ENCODE data around the gene OST4.

Gene OST4

DNA sequence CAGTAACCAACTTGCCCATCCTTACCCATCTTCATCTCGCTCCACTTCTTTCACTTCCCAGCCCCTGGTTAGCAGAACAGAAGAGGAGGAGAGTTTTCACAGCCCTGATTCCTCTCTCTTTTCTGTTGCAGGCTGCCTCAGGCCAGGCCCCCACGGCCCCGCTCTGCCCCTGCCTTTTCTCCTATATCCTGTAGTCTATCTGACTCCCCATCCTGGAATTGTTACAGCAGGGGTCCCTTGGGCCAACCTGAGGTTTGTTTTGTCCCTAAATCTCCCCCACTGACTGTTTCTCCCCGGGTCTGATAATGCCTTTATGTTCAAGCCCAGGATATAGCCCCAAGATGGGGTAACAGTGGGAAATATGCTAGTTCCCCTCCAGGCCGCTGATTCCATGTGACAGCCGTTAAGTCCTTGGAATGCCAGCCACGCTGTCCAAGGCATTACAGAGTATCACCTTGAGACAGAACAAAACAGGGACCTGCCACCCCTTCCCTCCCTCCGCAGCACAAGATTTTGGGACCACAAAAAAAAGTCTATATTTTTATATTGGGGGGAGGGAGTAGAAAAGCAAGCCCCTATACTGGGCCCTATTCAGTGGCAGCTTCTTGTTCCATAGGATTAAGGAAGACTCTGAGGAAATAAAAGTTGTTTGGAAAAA, 1.4 kb downstream of the OST4 start:
- Histone ChIP-seq H3K9me3 (replicated peaks; ENCODE audit: insufficient read depth, low read length) (no peaks in the 10 kb centered on the region), H4K20me1 (ENCODE audit: insufficient read depth, low read length) (no peaks in the 10 kb centered on the region), H3K4me3 (ENCODE audit: low read length) (peak overlapping the region; percentile 100), H3K9ac (ENCODE audit: low read length) (peak overlapping the region; percentile 88), H2AFZ (ENCODE audit: low read length) (no peak overlapping the region), H3K27ac (ENCODE audit: low read length) (no peak overlapping the region), H3K9me2 (replicated peaks; ENCODE audit: insufficient read depth, low read length) (no peaks in the 10 kb centered on the region), H3K4me1 (ENCODE audit: low read length) (peaks cover 29% of the 10 kb centered on the region), H3K27me3 (replicated peaks; ENCODE audit: insufficient read depth, low read length) (no peaks in the 10 kb centered on the region), H3K36me3 (replicated peaks; ENCODE audit: insufficient read depth, low read length) (no peaks in the 10 kb centered on the region), H3F3A (ENCODE audit: insufficient read depth, low read length) (peaks cover 12% of the 10 kb centered on the region), H3K4me2 (ENCODE audit: low read depth, low read length) (peak overlapping the region; percentile 90), H3K79me2 (ENCODE audit: low read length) (peaks cover 33% of the 10 kb centered on the region)
- DNase-seq: no peak
- TF ChIP-seq, protein P1, sequence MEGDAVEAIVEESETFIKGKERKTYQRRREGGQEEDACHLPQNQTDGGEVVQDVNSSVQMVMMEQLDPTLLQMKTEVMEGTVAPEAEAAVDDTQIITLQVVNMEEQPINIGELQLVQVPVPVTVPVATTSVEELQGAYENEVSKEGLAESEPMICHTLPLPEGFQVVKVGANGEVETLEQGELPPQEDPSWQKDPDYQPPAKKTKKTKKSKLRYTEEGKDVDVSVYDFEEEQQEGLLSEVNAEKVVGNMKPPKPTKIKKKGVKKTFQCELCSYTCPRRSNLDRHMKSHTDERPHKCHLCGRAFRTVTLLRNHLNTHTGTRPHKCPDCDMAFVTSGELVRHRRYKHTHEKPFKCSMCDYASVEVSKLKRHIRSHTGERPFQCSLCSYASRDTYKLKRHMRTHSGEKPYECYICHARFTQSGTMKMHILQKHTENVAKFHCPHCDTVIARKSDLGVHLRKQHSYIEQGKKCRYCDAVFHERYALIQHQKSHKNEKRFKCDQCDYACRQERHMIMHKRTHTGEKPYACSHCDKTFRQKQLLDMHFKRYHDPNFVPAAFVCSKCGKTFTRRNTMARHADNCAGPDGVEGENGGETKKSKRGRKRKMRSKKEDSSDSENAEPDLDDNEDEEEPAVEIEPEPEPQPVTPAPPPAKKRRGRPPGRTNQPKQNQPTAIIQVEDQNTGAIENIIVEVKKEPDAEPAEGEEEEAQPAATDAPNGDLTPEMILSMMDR (IDR thresholded peaks at IDR 0.05; ENCODE audit: low read length): no peak
- TF ChIP-seq EZH2 (optimal IDR thresholded peaks at IDR 0.05; ENCODE audit: low read depth, low read length) (no peak), EZH2phosphoT487 (IDR thresholded peaks at IDR 0.05; ENCODE audit: low read length) (no peak)

DNA sequence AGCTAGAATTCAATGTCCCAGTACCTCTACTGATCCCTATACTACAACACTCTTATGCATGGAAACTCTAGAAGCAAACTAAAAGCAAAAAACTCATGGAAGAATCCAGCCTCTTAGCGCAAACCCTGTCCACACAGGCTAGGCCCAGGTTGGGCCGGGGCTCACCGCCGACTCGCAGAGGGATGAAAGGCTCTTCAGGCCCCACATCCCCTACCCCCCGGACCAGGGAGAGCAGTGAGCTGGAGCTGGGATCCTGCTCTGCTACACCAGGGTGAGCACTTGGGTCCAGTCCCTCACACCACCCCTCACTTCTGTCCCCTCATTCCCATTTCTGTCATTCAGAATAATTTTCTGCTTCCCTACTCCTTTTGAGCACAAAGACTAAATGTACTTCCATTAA, 2.0 kb downstream of the OST4 start:
- Histone ChIP-seq H3F3A (ENCODE audit: insufficient read depth, low read length) (peaks cover 9% of the 10 kb centered on the region; the same call in 1 of the 2 replicates), H3K27ac (ENCODE audit: low read length) (no peak overlapping the region), H3K36me3 (replicated peaks; ENCODE audit: insufficient read depth, low read length) (no peaks in the 10 kb centered on the region), H3K9me2 (replicated peaks; ENCODE audit: insufficient read depth, low read length) (no peaks in the 10 kb centered on the region), H3K27me3 (replicated peaks; ENCODE audit: insufficient read depth, low read length) (no peaks in the 10 kb centered on the region), H3K4me3 (ENCODE audit: low read length) (no peak overlapping the region), H3K4me1 (ENCODE audit: low read length) (peaks cover 22% of the 10 kb centered on the region), H4K20me1 (ENCODE audit: insufficient read depth, low read length) (no peaks in the 10 kb centered on the region), H3K4me2 (ENCODE audit: low read depth, low read length) (no peak overlapping the region), H2AFZ (ENCODE audit: low read length) (no peak overlapping the region), H3K79me2 (ENCODE audit: low read length) (peaks cover 33% of the 10 kb centered on the region), H3K9me3 (replicated peaks; ENCODE audit: insufficient read depth, low read length) (no peaks in the 10 kb centered on the region), H3K9ac (ENCODE audit: low read length) (no peak overlapping the region)
- TF ChIP-seq, protein P1 (IDR thresholded peaks at IDR 0.05; ENCODE audit: low read length): no peak
- TF ChIP-seq EZH2phosphoT487 (IDR thresholded peaks at IDR 0.05; ENCODE audit: low read length): no peak
- TF ChIP-seq EZH2 (optimal IDR thresholded peaks at IDR 0.05; ENCODE audit: low read depth, low read length): no peak
- DNase-seq: no peak

- H3K4me1 ChIP-seq (ENCODE audit: low read length): peaks cover 14% of the 10 kb centered on the region
Measured at GRCh38 chr2:27067385-27067784, 4.1 kb downstream of the OST4 start.

More at GRCh38 chr2:27067385-27067784, 4.1 kb downstream of the OST4 start:
- peaks cover 9% of the 10 kb centered on the region; the same call in 1 of the 2 replicates for H3F3A ChIP-seq (ENCODE audit: insufficient read depth, low read length)
- H3K79me2 ChIP-seq (ENCODE audit: low read length): peaks cover 33% of the 10 kb centered on the region
- no peaks in the 10 kb centered on the region for H4K20me1 ChIP-seq (ENCODE audit: insufficient read depth, low read length)
- TF ChIP-seq EZH2phosphoT487 (IDR thresholded peaks at IDR 0.05; ENCODE audit: low read length) (no peak), EZH2 (optimal IDR thresholded peaks at IDR 0.05; ENCODE audit: low read depth, low read length) (no peak)
- TF ChIP-seq, protein P1 (IDR thresholded peaks at IDR 0.05; ENCODE audit: low read length): no peak
- no peak for DNase-seq
- H3K9me3 ChIP-seq (replicated peaks; ENCODE audit: insufficient read depth, low read length): no peaks in the 10 kb centered on the region
- H3K27ac ChIP-seq (ENCODE audit: low read length): no peak overlapping the region
- no peak overlapping the region for H3K9ac ChIP-seq (ENCODE audit: low read length)
- H2AFZ ChIP-seq (ENCODE audit: low read length): no peak overlapping the region
- no peak overlapping the region for H3K4me2 ChIP-seq (ENCODE audit: low read depth, low read length)
- H3K36me3 ChIP-seq (replicated peaks; ENCODE audit: insufficient read depth, low read length): no peaks in the 10 kb centered on the region
- H3K9me2 ChIP-seq (replicated peaks; ENCODE audit: insufficient read depth, low read length): no peaks in the 10 kb centered on the region
- H3K27me3 ChIP-seq (replicated peaks; ENCODE audit: insufficient read depth, low read length): no peaks in the 10 kb centered on the region
- H3K4me3 ChIP-seq (ENCODE audit: low read length): no peak overlapping the region
